Activated CD4-positive, alpha-beta T cell treated with anti-CD3 and anti-CD28 coated beads, Interleukin-2, Interleukin-4, amounts not matched to agents 100 ng/mL and 50 ng/mL, durations not matched to agents 16 hours and 8 hours (primary cell): ENCODE measurements around the gene ABCG4.
A peak's percentile ranks its signal among the peaks of the same experiment; 100 is the strongest.
"Not testable (repeated sequence)": the region's sequence is repeated elsewhere in the genome, so short reads cannot be mapped to it uniquely, and the experiment has no call there.

ENCODE experiments used
- DNase-seq: peaks from one replicate; pipeline ENCODE4 v3.0.0-alpha.2; 2020; ENCODE audit warnings: low spot score

Gene ABCG4

GRCh38 chr11:119116235-119116594, 32.6 kb upstream of the ABCG4 start:
- no peak for DNase-seq

GRCh38 chr11:119116601-119117000, 32.3 kb upstream of the ABCG4 start:
- no peak for DNase-seq

GRCh38 chr11:119117004-119117706, 31.7 kb upstream of the ABCG4 start:
- no peak for DNase-seq

GRCh38 chr11:119118227-119118626, 30.6 kb upstream of the ABCG4 start:
- no peak for DNase-seq

- no peak for DNase-seq
Measured at GRCh38 chr11:119118946-119119345, 29.9 kb upstream of the ABCG4 start.

GRCh38 chr11:119120639-119121007, 28.2 kb upstream of the ABCG4 start:
- DNase-seq = no peak

- DNase-seq = peak; percentile 100
Measured at GRCh38 chr11:119121008-119121810, 27.6 kb upstream of the ABCG4 start, which contains the start of gene HINFP. Gene HINFP, plus strand, starts transcription at chr11:119121580. Its CDS starts 5,365 bp downstream, at chr11:119126945.

- no peak for DNase-seq
Measured at GRCh38 chr11:119121811-119122124, 27.1 kb upstream of the ABCG4 start.

GRCh38 chr11:119125821-119126220, 23.0 kb upstream of the ABCG4 start:
- DNase-seq = no peak

GRCh38 chr11:119126675-119127268, 22.1 kb upstream of the ABCG4 start:
- no peak for DNase-seq

- no peak for DNase-seq
Measured at GRCh38 chr11:119130662-119131061, 18.2 kb upstream of the ABCG4 start.

- no peak for DNase-seq
Measured at GRCh38 chr11:119134389-119134978, 14.4 kb upstream of the ABCG4 start.

GRCh38 chr11:119139276-119139675, 9.6 kb upstream of the ABCG4 start:
- not testable (repeated sequence) for DNase-seq

- DNase-seq = peak; percentile 30
Measured at GRCh38 chr11:119144825-119145486, 3.9 kb upstream of the ABCG4 start.

- DNase-seq = no peak
Measured at GRCh38 chr11:119145551-119145950, 3.3 kb upstream of the ABCG4 start.

GRCh38 chr11:119147604-119148333, 1.1 kb upstream of the ABCG4 start:
- DNase-seq = no peak

- no peak for DNase-seq
Measured at GRCh38 chr11:119148720-119149017, 183 bp upstream of the ABCG4 start.

GRCh38 chr11:119149786-119150275, 979 bp downstream of the ABCG4 start:
- no peak for DNase-seq

- no peak for DNase-seq
Measured at GRCh38 chr11:119152043-119152442, 3.2 kb downstream of the ABCG4 start.

- DNase-seq = no peak
Measured at GRCh38 chr11:119152604-119153003, 3.8 kb downstream of the ABCG4 start.

GRCh38 chr11:119153049-119153818, 4.4 kb downstream of the ABCG4 start:
- no peak for DNase-seq
